K562 (cell line): Measurements from ENCODE around the gene ZBTB16. TPM values are rescaled to one million over a fixed set of nuclear protein-coding genes. Genes with fewer than 3 reads are reported as not detected.

Experiments used
- ATAC-seq: fragments of 200-7000 bp; cut with Tn5 transposase; 3 replicates; pipeline ENCODE4 v1.9.1; 2020; ENCODE audit warnings: moderate library complexity
- BruUV-seq: library from RNA; stranded (reverse); fragments of 400-500 nt; replicated peaks from 2 replicates; lab custom pipeline; 2021; lab: Mats Ljungman, UMichigan
- CTCF ChIA-PET: fragments of 300-600 bp; formaldehyde crosslinking; extraction: SDS; loops from one replicate; lab custom pipeline; 2021; ENCODE audit warnings: low intra/inter-chr PET ratio; lab: Yijun Ruan, JAX
- POLR2A ChIA-PET: fragments of 300-600, 350-650 bp; sonication (Branson Sonifier 250); formaldehyde crosslinking; extraction: SDS; loops from one replicate; lab custom pipeline; 2021; ENCODE audit warnings: antibody characterized with exemption, inconsistent platforms; lab: Yijun Ruan, JAX
- DNase-seq, 4 experiments: peaks; one replicate each; pipeline versions ENCODE4 v3.0.0 to v3.0.0-alpha.2; 2011 to 2018; ENCODE audit warnings: low spot score in 3 of 4, mixed read lengths in 3 of 4; ENCODE audit errors: extremely low read depth in 1 of 4
- FAIRE-seq: peaks from 2 replicates; lab custom pipeline; 2011; peaks lifted over from hg19 to GRCh38; lab: Jason Lieb, UNC
- H2AFZ ChIP-seq: 2 replicates; pipeline ENCODE4 v1.6.0; 2011; ENCODE audit warnings: low read depth, low read length, control low read depth, inconsistent platforms
- H3K27ac ChIP-seq: fragments of 200-600 bp; 3 replicates; pipeline ENCODE4 v1.8.0; 2011; ENCODE audit warnings: low read depth, mild to moderate bottlenecking, control low read depth, inconsistent platforms, low read length, moderate library complexity, mixed read lengths; ENCODE audit errors: extremely low read depth
- H3K27me3 ChIP-seq, 2 experiments: fragments of 300-600 bp in 1 of 2; 2 replicates in 1 of 2; 3 replicates in 1 of 2; pipeline versions ENCODE4 v1.6.0 to v1.8.0; 2011; ENCODE audit warnings: inconsistent platforms in 2 of 2, low read length in 2 of 2, mild to moderate bottlenecking in 1 of 2, mixed read lengths in 1 of 2, moderate library complexity in 1 of 2; ENCODE audit not compliant: control insufficient read depth in 2 of 2, insufficient read depth in 2 of 2
- H3K36me3 ChIP-seq: fragments of 300-600 bp; 3 replicates; pipeline ENCODE4 v1.8.0; 2011; ENCODE audit warnings: mild to moderate bottlenecking, low read length, inconsistent platforms; ENCODE audit not compliant: control insufficient read depth, insufficient read depth
- H3K4me1 ChIP-seq, 2 experiments: fragments of 200-600 bp in 1 of 2; replicated peaks in 1 of 2; 2 replicates in 1 of 2; 3 replicates in 1 of 2; pipeline versions ENCODE4 v1.5.1 to v1.8.0; 2011; ENCODE audit warnings: inconsistent platforms in 2 of 2, low read length in 2 of 2, mild to moderate bottlenecking in 1 of 2, mixed read lengths in 1 of 2, moderate library complexity in 1 of 2; ENCODE audit not compliant: control insufficient read depth in 2 of 2, insufficient read depth in 2 of 2
- H3K4me2 ChIP-seq: 2 replicates; pipeline ENCODE4 v1.6.1; 2011; ENCODE audit warnings: low read length, control low read depth, inconsistent platforms, mixed read lengths; ENCODE audit not compliant: insufficient read depth
- H3K4me3 ChIP-seq: fragments of 200-600 bp; sonication (generic), shearing (Covaris generic); 2 replicates; pipeline ENCODE4 v1.5.1; 2016; ENCODE audit warnings: control low read depth, inconsistent platforms
- H3K79me2 ChIP-seq: fragments of 200-600 bp; 3 replicates; pipeline ENCODE4 v1.8.0; 2011; ENCODE audit warnings: low read length, inconsistent platforms; ENCODE audit not compliant: control insufficient read depth, insufficient read depth
- H3K9ac ChIP-seq, 2 experiments: 2 replicates each; pipeline versions ENCODE4 v1.6.0 to v1.6.1; 2011; ENCODE audit warnings: low read depth in 2 of 2, low read length in 2 of 2, control low read depth in 1 of 2, inconsistent platforms in 1 of 2, mild to moderate bottlenecking in 1 of 2, mixed read lengths in 1 of 2; ENCODE audit not compliant: insufficient read depth in 1 of 2
- H3K9me1 ChIP-seq: one replicate; pipeline ENCODE4 v1.6.0; 2011; ENCODE audit warnings: inconsistent platforms, mild to moderate bottlenecking, low read length, moderate library complexity; ENCODE audit not compliant: control insufficient read depth, insufficient read depth
- H3K9me3 ChIP-seq: replicated peaks from 2 replicates; pipeline ENCODE4 v1.5.1; 2011; ENCODE audit warnings: low read depth, low read length, inconsistent platforms; ENCODE audit not compliant: control insufficient read depth, insufficient read depth
- H4K20me1 ChIP-seq: replicated peaks from 2 replicates; pipeline ENCODE4 v1.6.1; 2011; ENCODE audit warnings: low read length, inconsistent platforms, mixed read lengths; ENCODE audit not compliant: control insufficient read depth, insufficient read depth
- CBFB ChIP-seq: sonication (generic); formaldehyde crosslinking; IDR thresholded peaks from 2 replicates; pipeline ENCODE4 v1.4.0; 2020; ENCODE audit warnings: mild to moderate bottlenecking, missing genetic modification reagents
- CBX3 ChIP-seq, 2 experiments: IDR thresholded peaks; 1 replicate in 1 of 2; 2 replicates in 1 of 2; pipeline ENCODE4 v1.6.1; 2012; ENCODE audit warnings: inconsistent platforms in 2 of 2, low read length in 2 of 2, borderline replicate concordance in 1 of 2, control low read depth in 1 of 2
- CEBPB ChIP-seq: fragments of 450-650 bp; IDR thresholded peaks from 2 replicates; pipeline ENCODE4 v1.6.1; 2016; ENCODE audit warnings: missing genetic modification characterization, missing compliant biosample characterization
- COPS2 ChIP-seq: fragments of 450-650 bp; conservative IDR thresholded peaks from 2 replicates; pipeline ENCODE4 v1.6.1; 2016; ENCODE audit warnings: mild to moderate bottlenecking, moderate library complexity
- ERF ChIP-seq: fragments of 450-650 bp; formaldehyde crosslinking; IDR thresholded peaks from 2 replicates; pipeline ENCODE4 v1.4.0; 2020; ENCODE audit warnings: mild to moderate bottlenecking, mixed read lengths
- NFIC ChIP-seq: fragments of 450-650 bp; IDR thresholded peaks from 2 replicates; pipeline ENCODE4 v1.6.1; 2017; ENCODE audit warnings: mild to moderate bottlenecking, inconsistent platforms
- PHF20 ChIP-seq: fragments of 450-650 bp; IDR thresholded peaks from 2 replicates; pipeline ENCODE4 v1.6.1; 2018; ENCODE audit not compliant: partially characterized antibody
- PTTG1 ChIP-seq: fragments of 450-650 bp; IDR thresholded peaks from 2 replicates; pipeline ENCODE4 v1.6.1; 2016; ENCODE audit warnings: low read depth, mild to moderate bottlenecking, missing genetic modification characterization, missing compliant biosample characterization
- RAD21 ChIP-seq, 2 experiments: fragments of 250-450 bp in 1 of 2; fragments of 450-650 bp in 1 of 2; sonication (Bioruptor Pico) in 1 of 2; formaldehyde crosslinking in 1 of 2; IDR thresholded peaks in 1 of 2; conservative IDR thresholded peaks in 1 of 2; 2 replicates each; pipeline versions ENCODE4 v1.4.0 to v1.8.0; 2020 to 2022; ENCODE audit warnings: mild to moderate bottlenecking in 2 of 2, moderate library complexity in 1 of 2
- RFX5 ChIP-seq: IDR thresholded peaks from 2 replicates; pipeline ENCODE4 v1.6.1; 2011; ENCODE audit warnings: low read depth, mild to moderate bottlenecking, improper control_type of control experiment, low read length
- RHOXF2B ChIP-seq: fragments of 250-450 bp; sonication (Bioruptor Pico); conservative IDR thresholded peaks from 2 replicates; pipeline ENCODE4 v1.5.1; 2021
- ZNF644 ChIP-seq: fragments of 200-800 bp; sonication (Bioruptor generic); IDR thresholded peaks from 2 replicates; pipeline ENCODE4 v1.6.1; 2016; ENCODE audit warnings: low read depth, missing genetic modification characterization, missing compliant biosample characterization
- ZNF699 ChIP-seq: fragments of 250-450 bp; sonication (Bioruptor Pico); IDR thresholded peaks from 2 replicates; pipeline ENCODE4 v1.8.0; 2021; ENCODE audit warnings: mild to moderate bottlenecking, moderate library complexity; ENCODE audit not compliant: insufficient replicate concordance
- ZNF77 ChIP-seq: fragments of 250-450 bp; sonication (Bioruptor Pico); IDR thresholded peaks from 2 replicates; pipeline ENCODE4 v1.5.0; 2020
- ZNF778 ChIP-seq: fragments of 450-650 bp; formaldehyde crosslinking; IDR thresholded peaks from 2 replicates; pipeline ENCODE4 v1.4.0; 2020; ENCODE audit warnings: mild to moderate bottlenecking, moderate library complexity
- WGBS: fragments of 100-300 bp; shearing (Covaris generic); methylation state at CpG from one replicate; pipeline ENCODE4 v1.1.6; 2016; ENCODE audit warnings: low coverage, mixed read lengths; ENCODE audit not compliant: insufficient coverage; ENCODE audit errors: missing lambda C conversion rate; 5-methylcytosine and 5-hydroxymethylcytosine counted together
- in situ Hi-C: fragments of 300-500 bp; cut with MboI; formaldehyde crosslinking; loops from 4 replicates; pipeline ENCODE4 v1.15.0; 2018; ENCODE audit warnings: inconsistent platforms, mixed read lengths
- intact Hi-C: fragments of 100-400 bp; cut with micrococcal nuclease; formaldehyde crosslinking; loops from 2 replicates; pipeline ENCODE4 v1.14.2; 2022
- polyA plus RNA-seq, 8 experiments: library from polyadenylated mRNA; depleted of rRNA in 4 of 8; stranded (reverse) in 5 of 8; unstranded in 3 of 8; fragments of >200 nt; fragmentation: Nextera tagmentation in 2 of 8; fragmentation: Illumina TruSeq in 1 of 8; extraction: Ambion mirVana in 2 of 8; extraction: Trizol in 1 of 8; gene quantifications; 2 replicates each; pipeline versions ENCODE4 v1.2.1 to v1.2.3, GENCODE V29; 2011 to 2014; ENCODE audit warnings: inconsistent platforms in 1 of 8, missing spikeins in 1 of 8
- total RNA-seq, 7 experiments: library from RNA; depleted of rRNA in 6 of 7; stranded (reverse); fragments of >200 nt in 6 of 7; fragmentation: Illumina TruSeq in 2 of 7; extraction: Trizol in 2 of 7; gene quantifications; 2 replicates each; pipeline versions ENCODE4 v1.2.1 to v1.2.3, GENCODE V29; 2011 to 2021; ENCODE audit warnings: low replicate concordance in 1 of 7
- TF ChIP-seq, protein P1 (sequence below): fragments of 450-650 bp; formaldehyde crosslinking; IDR thresholded peaks from 2 replicates; pipeline ENCODE4 v1.4.0; 2020; ENCODE audit warnings: mild to moderate bottlenecking, mixed read lengths
- TF ChIP-seq, protein P2 (sequence below): fragments of 250-450 bp; sonication (Bioruptor Pico); IDR thresholded peaks from 2 replicates; pipeline ENCODE4 v1.9.0; 2021; ENCODE audit warnings: mild to moderate bottlenecking
- TF ChIP-seq, protein P3 (sequence below): fragments of 450-650 bp; formaldehyde crosslinking; conservative IDR thresholded peaks from 2 replicates; pipeline ENCODE4 v1.4.0; 2022; ENCODE audit warnings: mild to moderate bottlenecking, missing genetic modification characterization

Gene ZBTB16
- total and polyA plus RNA-seq, 9 of the 15 experiments (the other 6 are each of a cell fraction or from before 2014, with no cell fraction given), result 0.06 to 0.40 (median 0.24) TPM; not detected in 4

DNA sequence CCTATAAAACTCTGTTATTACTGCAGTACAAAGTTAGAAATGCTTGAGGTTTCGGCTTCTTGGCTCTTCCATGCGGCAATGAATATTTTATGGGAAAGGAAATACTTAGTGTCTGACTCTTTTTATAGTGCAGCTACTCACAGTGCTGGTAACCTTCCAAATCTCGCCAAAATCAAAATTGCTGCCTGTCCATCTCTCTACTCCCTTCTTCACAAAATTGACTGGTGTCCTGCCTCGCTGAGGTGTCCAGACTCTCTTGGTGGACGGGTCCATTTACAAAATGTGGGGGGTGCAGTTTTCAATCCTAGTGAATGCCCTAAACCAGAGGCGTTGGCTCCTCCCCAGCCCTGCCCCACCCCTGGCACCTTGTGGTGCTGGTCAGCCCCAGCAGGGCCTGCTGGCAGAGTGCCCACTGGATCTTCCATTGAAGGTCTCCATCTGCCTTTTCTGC lies 73.5 kb downstream of the ZBTB16 start (continued):
- TF ChIP-seq, protein P1, sequence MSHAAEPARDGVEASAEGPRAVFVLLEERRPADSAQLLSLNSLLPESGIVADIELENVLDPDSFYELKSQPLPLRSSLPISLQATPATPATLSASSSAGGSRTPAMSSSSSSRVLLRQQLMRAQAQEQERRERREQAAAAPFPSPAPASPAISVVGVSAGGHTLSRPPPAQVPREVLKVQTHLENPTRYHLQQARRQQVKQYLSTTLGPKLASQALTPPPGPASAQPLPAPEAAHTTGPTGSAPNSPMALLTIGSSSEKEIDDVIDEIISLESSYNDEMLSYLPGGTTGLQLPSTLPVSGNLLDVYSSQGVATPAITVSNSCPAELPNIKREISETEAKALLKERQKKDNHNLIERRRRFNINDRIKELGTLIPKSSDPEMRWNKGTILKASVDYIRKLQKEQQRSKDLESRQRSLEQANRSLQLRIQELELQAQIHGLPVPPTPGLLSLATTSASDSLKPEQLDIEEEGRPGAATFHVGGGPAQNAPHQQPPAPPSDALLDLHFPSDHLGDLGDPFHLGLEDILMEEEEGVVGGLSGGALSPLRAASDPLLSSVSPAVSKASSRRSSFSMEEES, result no peak

DNA sequence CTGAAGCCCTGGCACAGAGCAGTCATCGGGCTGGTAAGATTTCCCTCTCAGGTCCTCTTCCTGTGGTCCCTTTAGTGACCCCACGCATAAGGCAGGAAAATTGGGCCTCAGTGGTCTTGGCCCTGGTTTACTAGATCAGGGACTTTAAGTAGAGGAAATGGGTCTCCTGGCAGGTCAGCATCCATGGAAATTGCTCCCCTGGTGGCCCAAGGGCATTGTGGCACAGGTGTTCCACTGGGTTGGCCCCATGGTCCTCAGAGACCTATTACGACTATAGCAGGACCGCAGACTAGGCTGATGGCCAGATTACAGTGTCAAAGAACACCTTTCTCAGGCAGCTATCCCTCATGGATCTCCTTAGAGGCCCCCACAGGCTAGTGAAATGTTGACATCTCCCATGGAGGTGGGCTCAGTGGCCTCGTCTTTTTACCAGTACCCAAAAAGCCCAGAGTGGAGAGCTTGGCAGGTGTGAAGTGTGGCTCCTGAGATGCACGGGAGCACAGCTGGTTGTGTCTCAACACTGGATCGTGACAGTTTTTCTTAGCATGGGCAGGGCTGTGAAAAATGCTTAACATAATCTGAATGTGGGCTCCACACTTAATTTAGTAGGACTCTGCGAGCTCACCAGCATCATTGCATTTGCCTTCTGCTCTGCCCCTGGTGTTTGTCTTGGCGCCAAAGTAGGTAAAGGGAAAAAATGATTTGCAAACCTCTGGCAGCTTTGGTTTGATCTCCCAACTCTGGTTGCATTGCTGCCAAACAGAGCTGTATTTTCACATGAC lies 74.2 kb downstream of the ZBTB16 start:
- TF ChIP-seq, protein P2, sequence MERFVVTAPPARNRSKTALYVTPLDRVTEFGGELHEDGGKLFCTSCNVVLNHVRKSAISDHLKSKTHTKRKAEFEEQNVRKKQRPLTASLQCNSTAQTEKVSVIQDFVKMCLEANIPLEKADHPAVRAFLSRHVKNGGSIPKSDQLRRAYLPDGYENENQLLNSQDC (CRISPR knock-in tag), result no peak
- no peak for TF ChIP-seq RFX5
- TF ChIP-seq PTTG1 (tag), result no peak
- TF ChIP-seq NFIC, result no peak
- TF ChIP-seq ZNF644 (tag), result no peak
- TF ChIP-seq CBX3 (IDR thresholded peaks at IDR 0.05; ENCODE audit: borderline replicate concordance in 1 of 2, low read length in 2 of 2), result no peak
- no peak for TF ChIP-seq CBFB (CRISPR knock-in tag)
- no peak for TF ChIP-seq ERF
- no peak for TF ChIP-seq ZNF778 (CRISPR knock-in tag)
- TF ChIP-seq ZNF699, result no peak
- no peak for TF ChIP-seq PHF20
- no peak for TF ChIP-seq CEBPB (tag)
- TF ChIP-seq COPS2, result no peak
- TF ChIP-seq RHOXF2B (CRISPR knock-in tag), result no peak
- no peak for TF ChIP-seq ZNF77 (CRISPR knock-in tag)
- TF ChIP-seq, protein P3, sequence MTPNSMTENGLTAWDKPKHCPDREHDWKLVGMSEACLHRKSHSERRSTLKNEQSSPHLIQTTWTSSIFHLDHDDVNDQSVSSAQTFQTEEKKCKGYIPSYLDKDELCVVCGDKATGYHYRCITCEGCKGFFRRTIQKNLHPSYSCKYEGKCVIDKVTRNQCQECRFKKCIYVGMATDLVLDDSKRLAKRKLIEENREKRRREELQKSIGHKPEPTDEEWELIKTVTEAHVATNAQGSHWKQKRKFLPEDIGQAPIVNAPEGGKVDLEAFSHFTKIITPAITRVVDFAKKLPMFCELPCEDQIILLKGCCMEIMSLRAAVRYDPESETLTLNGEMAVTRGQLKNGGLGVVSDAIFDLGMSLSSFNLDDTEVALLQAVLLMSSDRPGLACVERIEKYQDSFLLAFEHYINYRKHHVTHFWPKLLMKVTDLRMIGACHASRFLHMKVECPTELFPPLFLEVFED (CRISPR knock-in tag), result no peak
- TF ChIP-seq RAD21 (CRISPR knock-in tag; conservative IDR thresholded peaks at IDR 0.05 in 1 of 2, IDR thresholded peaks at IDR 0.05 in 1 of 2), result no peak
- TF ChIP-seq, all 486 proteins: peak for 0
- H3K27me3 ChIP-seq, result peaks cover 18 to 54% of the 10 kb centered on the region in 2 experiments
- BruUV-seq, result no TSS peak
- intact Hi-C loops, result no loop called here
- POLR2A ChIA-PET, result interaction anchor here (0.6 to 1.5 kb wide), 3 partner anchors 10 to 250 kb away, joined by 3 to 5 read pairs (median 4); no protein-coding TSS in a partner anchor
- no peaks in the 10 kb centered on the region for H3K79me2 ChIP-seq
- no peak for DNase-seq
- 16% methylated on average over 9 of the region's 9 CpGs for WGBS
- no peak; the same call in 2 of the 3 replicates for ATAC-seq
- H3K9ac ChIP-seq, result no peak overlapping the region
- CTCF ChIA-PET, result no interaction called here
- FAIRE-seq, result no peak
- H3K9me1 ChIP-seq, result no peaks in the 10 kb centered on the region
- in situ Hi-C loops, result no loop called here
- no peak overlapping the region for H3K4me2 ChIP-seq
- no peaks in the 10 kb centered on the region for H3K36me3 ChIP-seq
- H3K9me3 ChIP-seq, result no peaks in the 10 kb centered on the region
- no peak overlapping the region for H3K4me3 ChIP-seq
- no peaks in the 10 kb centered on the region for H4K20me1 ChIP-seq
- H2AFZ ChIP-seq, result no peak overlapping the region
- no peak overlapping the region for H3K27ac ChIP-seq
- H3K4me1 ChIP-seq, result peaks cover 0 to 11% of the 10 kb centered on the region in 2 experiments; a peak in 2 of 5 replicates
